ENCODE data around the gene SLAMF6.
"Not testable (repeated sequence)": the region's sequence is repeated elsewhere in the genome, so short reads cannot be mapped to it uniquely, and the experiment has no call there.

SLAMF6 gene

GRCh38 chr1:160499631-160500030 lies 23.4 kb downstream of the SLAMF6 start:
- Histone ChIP-seq H3F3A (ENCODE audit: control insufficient read depth, insufficient read depth) (no peaks in the 10 kb centered on the region), H3K4me2 (ENCODE audit: low read length) (no peak overlapping the region), H3K27ac (ENCODE audit: low read depth, low read length) (no peak overlapping the region), H4K20me1 (ENCODE audit: control insufficient read depth, insufficient read depth, low read depth, low read length) (no peaks in the 10 kb centered on the region), H3K4me3 (ENCODE audit: low read length) (no peak overlapping the region), H3K9me2 (replicated peaks; ENCODE audit: control insufficient read depth, low read length) (no peaks in the 10 kb centered on the region), H3K36me3 (ENCODE audit: control insufficient read depth, low read length) (peaks cover 74% of the 10 kb centered on the region), H3K27me3 (ENCODE audit: control insufficient read depth, low read length) (no peaks in the 10 kb centered on the region), H3K9me3 (ENCODE audit: control insufficient read depth, insufficient read depth, low read length) (peaks cover 22% of the 10 kb centered on the region; the same call in 1 of the 2 replicates), H3K4me1 (ENCODE audit: control insufficient read depth, low read length) (peaks cover 13% of the 10 kb centered on the region; the same call in 1 of the 2 replicates), H3K79me2 (ENCODE audit: control insufficient read depth, low read length) (peaks cover 35% of the 10 kb centered on the region)
- TF ChIP-seq EZH2phosphoT487 (IDR thresholded peaks at IDR 0.05; ENCODE audit: borderline replicate concordance, low read length) (no peak), CTCF (IDR thresholded peaks at IDR 0.05; ENCODE audit: low read depth, low read length, poor library complexity, severe bottlenecking) (no peak)

GRCh38 chr1:160498301-160499065 lies 24.6 kb downstream of the SLAMF6 start:
- not testable (repeated sequence) for H3K4me2 ChIP-seq (ENCODE audit: low read length); H3K9me2 ChIP-seq (replicated peaks; ENCODE audit: control insufficient read depth, low read length); H3K27ac ChIP-seq (ENCODE audit: low read depth, low read length); H4K20me1 ChIP-seq (ENCODE audit: control insufficient read depth, insufficient read depth, low read depth, low read length); H3F3A ChIP-seq (ENCODE audit: control insufficient read depth, insufficient read depth); H3K4me1 ChIP-seq (ENCODE audit: control insufficient read depth, low read length); H3K27me3 ChIP-seq (ENCODE audit: control insufficient read depth, low read length); H3K4me3 ChIP-seq (ENCODE audit: low read length)
- Histone ChIP-seq H3K9me3 (ENCODE audit: control insufficient read depth, insufficient read depth, low read length) (peaks cover 22% of the 10 kb centered on the region; the same call in 1 of the 2 replicates), H3K36me3 (ENCODE audit: control insufficient read depth, low read length) (peaks cover 78% of the 10 kb centered on the region), H3K79me2 (ENCODE audit: control insufficient read depth, low read length) (peaks cover 25% of the 10 kb centered on the region)

- H3K4me3 ChIP-seq (ENCODE audit: low read length), result no peak overlapping the region
- no peak overlapping the region for H3K4me2 ChIP-seq (ENCODE audit: low read length)
- peaks cover 17% of the 10 kb centered on the region; the same call in 1 of the 2 replicates for H3K9me3 ChIP-seq (ENCODE audit: control insufficient read depth, insufficient read depth, low read length)
- peaks cover 84% of the 10 kb centered on the region for H3K36me3 ChIP-seq (ENCODE audit: control insufficient read depth, low read length)
- H4K20me1 ChIP-seq (ENCODE audit: control insufficient read depth, insufficient read depth, low read depth, low read length), result no peaks in the 10 kb centered on the region
- H3K4me1 ChIP-seq (ENCODE audit: control insufficient read depth, low read length), result peaks cover 26% of the 10 kb centered on the region
- no peaks in the 10 kb centered on the region for H3K27me3 ChIP-seq (ENCODE audit: control insufficient read depth, low read length)
- no peak overlapping the region for H3K27ac ChIP-seq (ENCODE audit: low read depth, low read length)
- no peak for TF ChIP-seq CTCF (IDR thresholded peaks at IDR 0.05; ENCODE audit: low read depth, low read length, poor library complexity, severe bottlenecking)
- no peak for TF ChIP-seq EZH2phosphoT487 (IDR thresholded peaks at IDR 0.05; ENCODE audit: borderline replicate concordance, low read length)
- no peaks in the 10 kb centered on the region for H3K9me2 ChIP-seq (replicated peaks; ENCODE audit: control insufficient read depth, low read length)
- peaks cover 10% of the 10 kb centered on the region; the same call in 1 of the 2 replicates for H3K79me2 ChIP-seq (ENCODE audit: control insufficient read depth, low read length)
- no peaks in the 10 kb centered on the region for H3F3A ChIP-seq (ENCODE audit: control insufficient read depth, insufficient read depth)
These were observed 26.7 kb downstream of the SLAMF6 start for GRCh38 chr1:160496334-160496733.

- Histone ChIP-seq H3K36me3 (ENCODE audit: control insufficient read depth, low read length) (peaks cover 86% of the 10 kb centered on the region), H3K79me2 (ENCODE audit: control insufficient read depth, low read length) (peaks cover 13% of the 10 kb centered on the region), H3K27me3 (ENCODE audit: control insufficient read depth, low read length) (no peaks in the 10 kb centered on the region), H3F3A (ENCODE audit: control insufficient read depth, insufficient read depth) (peaks cover 6% of the 10 kb centered on the region), H4K20me1 (ENCODE audit: control insufficient read depth, insufficient read depth, low read depth, low read length) (no peaks in the 10 kb centered on the region), H3K27ac (ENCODE audit: low read depth, low read length) (no peak overlapping the region), H3K4me3 (ENCODE audit: low read length) (no peak overlapping the region), H3K4me2 (ENCODE audit: low read length) (no peak overlapping the region), H3K9me3 (ENCODE audit: control insufficient read depth, insufficient read depth, low read length) (peaks cover 10% of the 10 kb centered on the region; the same call in 1 of the 2 replicates), H3K4me1 (ENCODE audit: control insufficient read depth, low read length) (peaks cover 39% of the 10 kb centered on the region), H3K9me2 (replicated peaks; ENCODE audit: control insufficient read depth, low read length) (no peaks in the 10 kb centered on the region)
- TF ChIP-seq CTCF (IDR thresholded peaks at IDR 0.05; ENCODE audit: low read depth, low read length, poor library complexity, severe bottlenecking) (peak; percentile 58), EZH2phosphoT487 (IDR thresholded peaks at IDR 0.05; ENCODE audit: borderline replicate concordance, low read length) (no peak)
These were observed 28.4 kb downstream of the SLAMF6 start for GRCh38 chr1:160494620-160495019.
